Gastrocnemius medialis (tissue), 4 donors: ENCODE results near the gene SHB.

Experiments used
- POLR2A ChIP-seq, 2 donors: fragments of 450-650 bp; IDR thresholded peaks; one replicate each; pipeline ENCODE4 v1.6.1; 2017; ENCODE audit warnings: antibody characterized with exemption in 2 of 2, mild to moderate bottlenecking in 2 of 2, moderate library complexity in 2 of 2
- TF ChIP-seq, protein P1 (sequence below), 5 experiments: fragments of 450-650 bp in 3 of 5; fragments of 200-600 bp in 2 of 5; sonication (generic) in 2 of 5; IDR thresholded peaks in 4 of 5; conservative IDR thresholded peaks in 1 of 5; 1 replicate in 4 of 5; 2 replicates in 1 of 5; pipeline ENCODE4 v1.5.1; 2016 to 2019; ENCODE audit warnings: antibody characterized with exemption in 5 of 5, mild to moderate bottlenecking in 3 of 5, moderate library complexity in 3 of 5

GRCh38 chr9:37996819-37997217, 72.2 kb downstream of the SHB start:
- no peak for TF ChIP-seq POLR2A (IDR thresholded peaks at IDR 0.05)
- TF ChIP-seq, protein P1, sequence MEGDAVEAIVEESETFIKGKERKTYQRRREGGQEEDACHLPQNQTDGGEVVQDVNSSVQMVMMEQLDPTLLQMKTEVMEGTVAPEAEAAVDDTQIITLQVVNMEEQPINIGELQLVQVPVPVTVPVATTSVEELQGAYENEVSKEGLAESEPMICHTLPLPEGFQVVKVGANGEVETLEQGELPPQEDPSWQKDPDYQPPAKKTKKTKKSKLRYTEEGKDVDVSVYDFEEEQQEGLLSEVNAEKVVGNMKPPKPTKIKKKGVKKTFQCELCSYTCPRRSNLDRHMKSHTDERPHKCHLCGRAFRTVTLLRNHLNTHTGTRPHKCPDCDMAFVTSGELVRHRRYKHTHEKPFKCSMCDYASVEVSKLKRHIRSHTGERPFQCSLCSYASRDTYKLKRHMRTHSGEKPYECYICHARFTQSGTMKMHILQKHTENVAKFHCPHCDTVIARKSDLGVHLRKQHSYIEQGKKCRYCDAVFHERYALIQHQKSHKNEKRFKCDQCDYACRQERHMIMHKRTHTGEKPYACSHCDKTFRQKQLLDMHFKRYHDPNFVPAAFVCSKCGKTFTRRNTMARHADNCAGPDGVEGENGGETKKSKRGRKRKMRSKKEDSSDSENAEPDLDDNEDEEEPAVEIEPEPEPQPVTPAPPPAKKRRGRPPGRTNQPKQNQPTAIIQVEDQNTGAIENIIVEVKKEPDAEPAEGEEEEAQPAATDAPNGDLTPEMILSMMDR (IDR thresholded peaks at IDR 0.05 in 4 of 5, conservative IDR thresholded peaks at IDR 0.05 in 1 of 5), result no peak
